Measurements from ENCODE around the gene RTP5.

RTP5 gene

DNA sequence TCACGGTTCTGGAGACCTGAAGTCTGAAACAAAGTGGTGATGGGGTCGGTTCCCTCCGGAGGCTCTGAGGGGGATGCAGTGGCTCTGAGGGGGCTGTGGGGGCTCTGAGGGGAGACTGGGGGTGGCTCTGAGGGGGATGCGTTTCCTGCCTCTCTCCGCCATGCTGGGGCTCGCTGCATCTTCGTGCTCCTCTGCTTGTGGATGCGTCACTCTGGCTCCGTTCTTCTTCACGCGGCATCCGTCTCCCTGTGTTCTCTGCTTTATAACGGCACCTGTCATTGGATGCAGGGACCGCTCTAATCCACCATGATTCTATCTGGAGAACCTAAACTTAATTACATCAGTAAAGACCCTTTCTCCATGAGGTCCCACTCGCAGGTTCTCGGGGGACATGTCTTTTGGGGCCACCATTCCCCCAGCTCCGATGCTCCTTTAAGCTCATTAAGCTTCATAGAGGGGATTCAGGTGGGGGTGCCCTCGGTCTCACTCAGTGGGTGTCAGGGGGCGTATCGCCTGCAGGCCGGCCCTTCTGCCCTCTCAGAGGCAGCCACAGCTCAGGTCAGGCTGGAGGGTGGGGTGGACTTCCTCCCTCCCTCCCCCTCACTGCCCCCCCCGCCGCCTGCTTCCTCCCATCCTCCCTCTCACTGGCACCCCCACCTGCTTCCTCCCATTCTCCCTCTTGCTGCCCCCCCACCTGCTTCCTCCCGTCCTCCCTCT, 18.4 kb downstream of the RTP5 start:
- no peak for DNase-seq (ENCODE audit: low spot score)

DNA sequence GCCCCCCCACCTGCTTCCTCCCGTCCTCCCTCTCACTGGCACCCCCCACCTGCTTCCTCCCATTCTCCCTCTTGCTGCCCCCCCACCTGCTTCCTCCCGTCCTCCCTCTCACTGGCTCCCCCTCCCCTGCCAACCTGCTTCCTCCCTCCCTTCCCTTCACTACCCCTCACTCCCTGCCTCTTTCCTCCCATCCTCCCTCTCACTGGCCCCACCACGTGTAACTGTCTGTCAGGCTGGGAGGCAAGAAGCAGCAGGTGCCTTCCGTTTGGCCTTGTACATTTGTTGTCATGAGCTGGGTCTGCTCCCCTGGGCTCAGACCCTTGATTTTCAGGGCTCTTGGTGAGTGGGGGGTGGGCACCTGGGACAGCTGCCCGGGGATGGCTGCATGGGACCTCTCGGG, 19.1 kb downstream of the RTP5 start:
- no peak for DNase-seq (ENCODE audit: low spot score)

DNA sequence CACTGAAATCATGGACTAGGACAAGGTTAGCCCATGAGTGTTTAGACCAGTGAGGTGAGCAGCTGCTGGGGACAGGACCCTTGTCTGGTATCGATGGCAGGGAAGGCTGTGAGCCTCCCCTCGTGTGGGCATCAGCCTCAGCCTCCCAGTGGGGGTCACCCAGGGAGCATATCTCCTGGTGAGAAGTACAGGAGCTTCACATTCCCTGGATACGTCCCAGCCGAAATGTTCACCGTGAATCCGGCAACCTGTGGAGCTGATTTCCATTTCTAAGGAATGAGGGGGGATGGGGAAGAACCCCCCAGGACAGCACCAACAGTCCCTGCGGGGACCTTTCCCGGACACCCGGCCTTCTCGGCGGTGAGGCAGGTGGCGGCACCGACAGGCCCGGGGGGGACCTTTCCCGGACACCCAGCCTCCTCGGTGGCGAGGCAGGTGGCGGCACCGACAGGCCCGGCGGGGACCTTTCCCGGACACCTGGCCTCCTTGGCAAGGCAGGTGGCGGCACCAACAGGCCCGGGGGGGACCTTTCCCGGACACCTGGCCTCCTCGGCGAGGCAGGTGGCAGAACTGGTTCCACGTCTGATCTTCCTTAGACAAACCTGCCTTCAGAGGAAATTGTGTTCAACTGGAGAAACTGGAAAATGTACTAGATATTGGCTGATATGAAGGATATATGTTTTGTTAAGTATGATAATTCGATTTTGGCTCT, 21.2 kb downstream of the RTP5 start:
- DNase-seq (ENCODE audit: low spot score), result no peak

DNA sequence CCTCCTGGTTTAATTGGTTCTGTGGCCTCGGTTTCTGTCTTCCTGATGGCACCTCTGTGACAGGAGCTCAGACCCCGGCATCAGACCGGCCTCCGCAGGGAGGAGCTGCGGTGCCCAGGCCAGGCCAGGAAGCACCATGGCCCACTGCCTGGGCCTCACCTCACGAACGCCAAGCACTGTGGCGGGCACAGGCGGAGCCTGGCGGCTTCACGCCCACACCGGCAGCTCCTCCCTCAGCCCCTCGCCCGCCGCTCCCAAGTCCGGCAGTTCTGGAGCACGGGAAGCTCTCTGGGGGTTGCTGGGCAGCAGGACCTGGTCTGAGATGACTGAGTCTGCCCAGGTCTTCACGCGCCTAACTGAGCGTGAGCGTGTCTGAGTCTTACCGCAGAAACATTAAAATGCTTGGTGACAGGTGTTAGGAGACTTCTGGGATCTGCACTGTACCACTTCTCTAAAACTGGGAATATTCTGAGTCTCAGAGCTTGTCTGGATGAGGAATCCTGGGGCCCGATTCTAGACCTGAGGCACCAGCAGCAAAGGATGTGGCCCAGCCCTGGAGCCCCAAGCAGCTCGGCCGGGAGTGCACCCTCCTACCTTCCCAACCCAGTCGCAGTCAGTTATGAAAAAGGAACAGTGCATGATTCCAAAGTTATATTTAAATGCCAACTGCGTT, 21.9 kb downstream of the RTP5 start:
- DNase-seq (ENCODE audit: low spot score), result no peak

DNA sequence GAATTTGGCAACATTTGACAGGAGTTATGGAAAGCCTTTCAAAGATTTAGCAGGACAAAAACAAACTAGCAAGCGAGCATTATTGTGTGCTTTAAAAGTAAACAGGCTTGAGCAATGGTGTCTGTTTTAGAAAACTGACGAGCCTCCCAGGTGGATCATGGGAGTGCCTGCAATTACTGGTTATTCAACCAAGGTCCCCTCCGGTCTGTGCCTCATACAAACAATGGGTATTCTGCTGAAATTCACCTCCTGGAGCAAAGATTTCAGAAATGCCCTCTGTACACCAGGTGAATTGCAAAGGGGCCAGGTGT, 22.4 kb downstream of the RTP5 start:
- no peak for DNase-seq (ENCODE audit: low spot score)

DNA sequence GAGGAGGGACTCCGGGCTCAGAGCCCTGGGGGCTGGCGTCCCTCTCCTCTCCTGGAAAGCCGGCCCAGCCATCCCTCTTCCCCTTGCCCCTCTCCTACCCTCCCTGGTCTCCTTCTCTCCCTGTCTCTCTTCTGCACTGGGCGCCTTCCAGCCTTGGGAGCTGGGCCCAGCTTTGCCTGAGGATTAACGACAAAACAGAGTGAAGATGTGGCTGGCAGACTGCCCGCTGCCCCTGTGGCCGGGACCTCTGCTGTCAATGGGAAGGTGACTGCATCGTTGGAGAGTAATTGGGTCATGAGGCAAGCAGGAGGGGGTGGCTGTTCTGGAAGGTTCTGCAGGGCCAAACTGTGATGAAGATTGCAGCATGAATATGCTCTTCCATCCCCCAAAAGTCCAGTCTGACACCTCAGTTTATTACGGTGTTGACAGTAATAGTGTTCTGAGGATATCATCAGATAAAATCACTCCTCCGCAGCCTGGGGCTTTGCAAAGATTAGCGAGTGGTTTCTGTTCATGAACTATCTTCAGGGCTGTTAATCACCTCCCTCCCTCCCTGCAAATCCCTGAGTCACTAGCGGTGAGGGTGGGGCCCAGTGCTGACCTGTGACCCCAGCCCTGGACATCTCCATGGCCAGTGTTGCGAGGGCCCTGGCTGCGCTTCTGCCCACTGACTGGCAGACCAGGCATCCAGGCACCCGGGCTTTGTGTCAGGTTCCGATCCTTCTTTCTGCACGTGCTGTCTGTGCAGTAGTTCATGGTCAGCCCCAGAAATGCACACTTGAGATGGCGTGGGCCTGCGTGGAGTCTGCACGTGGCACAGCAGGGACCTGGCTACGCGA, 23.0 kb downstream of the RTP5 start:
- DNase-seq (ENCODE audit: low spot score), result no peak

DNA sequence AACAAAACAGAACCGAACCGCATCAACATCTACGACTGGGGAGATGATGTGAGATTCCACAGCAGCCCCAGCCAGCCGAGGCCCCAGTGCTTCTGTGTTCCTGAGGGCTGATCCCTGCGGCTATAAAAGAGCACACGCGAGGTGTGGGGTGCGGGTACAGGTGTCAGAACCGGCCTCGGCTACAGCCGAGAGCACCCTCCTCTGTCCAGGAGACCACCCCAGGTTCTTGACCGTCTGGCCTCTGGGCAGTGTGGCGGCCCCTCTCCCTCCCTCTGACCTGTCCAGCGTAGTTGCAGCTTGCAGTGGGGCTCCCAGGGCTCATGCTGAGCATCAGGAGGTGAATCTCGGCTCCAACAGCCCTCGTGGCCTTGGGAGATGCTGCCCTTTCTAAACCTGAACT, 23.7 kb downstream of the RTP5 start:
- DNase-seq (ENCODE audit: low spot score), result no peak

DNA sequence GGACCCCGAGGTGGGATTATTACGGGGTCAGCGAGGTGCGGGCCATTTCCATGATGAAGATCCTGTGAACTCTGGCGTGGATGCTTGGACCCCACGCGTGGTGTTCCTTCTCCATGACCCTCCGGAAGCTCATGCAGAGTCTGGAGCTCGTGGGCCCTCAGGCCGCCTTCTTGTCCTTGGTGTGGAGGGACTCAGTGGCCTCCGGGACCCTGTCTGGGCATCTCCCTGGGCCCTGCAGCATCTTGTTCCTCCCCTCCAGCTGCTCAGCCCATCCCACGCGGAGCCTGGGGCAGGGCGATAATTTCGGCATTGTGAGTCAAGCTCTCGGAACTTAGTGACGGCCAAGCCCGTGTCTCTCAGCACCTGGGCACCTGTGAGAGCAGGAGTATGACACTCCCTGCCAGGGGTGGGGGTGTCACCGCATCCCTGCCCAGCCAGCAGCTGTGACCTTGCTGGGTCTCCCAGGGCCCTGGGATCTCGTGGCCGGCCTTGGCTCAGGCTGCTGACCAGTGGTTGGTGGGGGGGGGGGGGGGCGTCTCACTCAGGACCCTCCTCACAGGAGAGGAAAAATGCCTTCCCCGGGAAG, 24.6 kb downstream of the RTP5 start:
- no peak for DNase-seq (ENCODE audit: low spot score)

DNA sequence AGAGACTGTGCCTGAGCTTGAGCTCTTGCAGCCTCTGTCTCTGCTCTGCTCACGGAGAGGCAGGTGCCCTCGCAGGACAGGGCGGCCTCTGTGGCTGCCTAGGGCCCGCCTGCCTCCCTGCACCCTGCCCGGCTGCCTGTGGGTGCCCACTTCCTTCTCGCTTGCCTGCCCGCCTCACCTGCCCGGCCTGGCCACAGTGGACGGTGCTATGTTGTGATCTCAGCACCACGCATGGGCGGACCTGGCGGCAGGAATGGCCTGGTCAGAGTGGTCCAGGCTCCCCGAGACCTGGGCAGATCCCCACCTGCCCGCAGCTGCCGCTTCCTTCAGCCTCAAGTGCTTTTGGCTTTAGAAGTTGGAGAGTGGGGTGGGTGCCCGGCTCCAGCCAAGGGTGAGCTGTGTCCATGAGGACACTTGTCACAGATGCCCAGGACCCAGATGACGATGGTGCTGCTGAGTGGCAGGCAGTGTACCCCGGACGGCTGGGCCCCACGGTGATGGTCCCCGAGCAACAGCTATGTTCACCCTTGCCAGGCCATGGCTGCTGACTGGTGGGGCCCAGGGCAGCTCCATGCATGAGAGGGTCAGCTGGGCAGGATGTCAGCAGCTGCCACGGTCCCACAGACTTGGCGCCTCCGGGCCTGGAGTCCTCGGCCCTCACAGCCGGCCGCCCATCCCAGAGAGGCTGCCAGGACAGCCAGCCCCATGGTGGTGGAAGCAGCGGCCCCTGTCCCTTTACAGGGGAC, 25.3 kb downstream of the RTP5 start:
- DNase-seq (ENCODE audit: low spot score), result no peak

DNA sequence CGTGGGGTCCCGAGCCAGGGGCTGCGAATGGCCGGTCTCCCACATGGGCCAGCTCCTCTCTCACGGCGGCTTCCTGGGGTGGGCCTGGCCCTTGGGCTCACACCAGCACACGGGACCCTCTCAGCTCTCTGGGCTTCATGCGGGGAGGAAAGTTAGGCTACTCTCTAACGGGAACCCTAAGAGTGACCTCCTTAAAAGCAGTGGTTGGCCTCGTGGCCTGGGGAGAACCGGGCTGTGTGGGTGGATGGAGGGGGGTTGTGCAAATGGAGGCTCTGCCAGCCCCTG, 25.8 kb downstream of the RTP5 start:
- no peak for DNase-seq (ENCODE audit: low spot score)

DNA sequence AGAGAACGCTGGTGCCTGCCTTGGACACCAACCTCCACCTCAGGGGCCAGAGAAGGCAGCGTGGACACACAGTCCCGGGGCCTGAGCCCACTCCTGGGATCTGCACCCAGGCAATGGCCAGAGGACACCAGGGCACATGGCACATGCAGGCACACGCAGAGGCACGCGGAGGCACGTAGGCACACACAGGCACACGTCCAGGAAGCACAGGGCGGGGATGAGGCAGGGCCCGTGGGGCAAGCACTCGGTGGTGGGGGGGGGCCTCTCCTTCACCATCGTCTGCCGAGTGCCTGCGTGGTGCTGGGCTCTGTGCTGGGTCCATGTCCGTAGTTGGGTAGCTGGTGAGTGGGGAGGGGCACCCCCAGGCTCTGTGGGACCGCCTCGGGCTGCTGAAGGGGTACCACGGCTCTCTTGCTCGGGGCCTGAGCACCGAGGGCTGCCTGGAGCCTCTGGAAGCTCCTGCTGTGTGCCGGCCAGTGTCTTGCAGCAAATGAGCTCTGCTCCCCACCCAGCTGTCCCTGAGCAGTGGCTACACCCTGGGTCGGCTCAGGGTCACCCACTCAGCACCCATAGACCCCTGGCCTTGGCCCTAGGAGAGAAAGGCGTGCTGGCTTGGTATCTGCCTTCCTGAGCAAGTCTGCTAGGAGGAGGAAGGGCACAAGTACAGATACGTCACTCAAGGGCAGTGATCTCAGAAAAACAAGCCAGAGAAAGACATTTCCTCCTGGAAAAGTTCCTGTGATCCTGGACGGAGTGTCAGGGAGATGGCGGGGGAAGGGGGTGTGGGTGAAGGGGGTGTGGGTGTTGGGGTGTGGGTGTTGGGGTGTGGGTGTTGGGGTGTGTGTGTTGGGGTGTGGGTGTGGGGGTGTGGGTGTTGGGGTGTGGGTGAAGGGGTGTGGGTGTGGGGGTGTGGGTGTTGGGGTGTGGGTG, 26.4 kb downstream of the RTP5 start:
- no peak for DNase-seq (ENCODE audit: low spot score)

DNA sequence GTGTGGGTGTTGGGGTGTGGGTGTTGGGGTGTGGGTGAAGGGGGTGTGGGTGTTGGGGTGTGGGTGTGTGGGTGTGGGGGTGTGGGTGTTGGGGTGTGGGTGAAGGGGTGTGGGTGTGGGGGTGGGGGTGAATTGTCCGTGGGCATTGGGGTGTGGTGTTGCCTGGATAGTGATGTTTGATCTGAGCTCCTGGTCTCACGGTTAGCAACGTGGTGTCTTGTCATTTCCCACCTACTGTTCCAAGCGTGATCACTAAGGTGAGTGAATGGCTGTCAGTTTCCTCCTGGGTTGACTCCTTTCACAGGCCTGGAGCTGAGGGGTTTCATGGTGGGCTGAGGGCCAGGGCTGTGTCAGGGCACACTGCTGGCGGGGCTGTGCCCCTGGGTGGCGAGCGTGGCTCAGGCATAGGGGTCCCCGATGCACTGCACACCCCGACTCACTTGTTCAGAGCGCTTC, 27.2 kb downstream of the RTP5 start:
- DNase-seq (ENCODE audit: low spot score), result no peak

DNA sequence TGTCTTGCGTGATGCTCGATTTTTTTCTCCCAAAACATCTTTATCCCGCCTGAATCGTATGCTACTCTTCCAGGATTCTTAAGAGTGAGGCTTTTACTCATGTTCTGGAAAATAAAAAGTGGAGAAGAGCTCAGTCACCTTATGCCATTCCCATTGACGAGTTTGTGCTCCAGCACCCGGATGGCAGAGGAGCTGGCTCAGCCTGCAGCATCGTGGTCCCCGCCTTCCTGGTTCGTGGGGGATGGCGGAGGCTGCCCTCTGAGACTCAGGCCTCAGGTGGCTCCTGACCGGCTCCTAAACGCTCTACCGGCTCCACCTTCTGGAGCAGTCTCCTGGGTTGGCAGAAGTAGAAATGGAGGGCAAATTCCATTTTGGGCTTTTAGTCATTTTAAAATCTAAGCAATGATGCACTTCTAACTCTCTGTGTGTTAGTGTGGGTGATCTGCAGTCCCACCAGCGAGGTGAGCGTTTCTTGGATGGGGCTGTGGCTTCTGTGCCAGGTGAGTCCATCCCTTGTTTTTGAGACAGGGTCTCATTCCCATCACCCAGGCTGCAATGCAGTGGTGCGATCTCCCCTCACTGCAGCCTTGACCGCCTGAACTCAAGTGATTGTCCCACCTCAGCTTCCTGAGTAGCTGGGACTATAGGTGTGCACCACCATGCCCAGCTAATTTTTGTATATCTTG, 27.8 kb downstream of the RTP5 start:
- no peak for DNase-seq (ENCODE audit: low spot score)

DNA sequence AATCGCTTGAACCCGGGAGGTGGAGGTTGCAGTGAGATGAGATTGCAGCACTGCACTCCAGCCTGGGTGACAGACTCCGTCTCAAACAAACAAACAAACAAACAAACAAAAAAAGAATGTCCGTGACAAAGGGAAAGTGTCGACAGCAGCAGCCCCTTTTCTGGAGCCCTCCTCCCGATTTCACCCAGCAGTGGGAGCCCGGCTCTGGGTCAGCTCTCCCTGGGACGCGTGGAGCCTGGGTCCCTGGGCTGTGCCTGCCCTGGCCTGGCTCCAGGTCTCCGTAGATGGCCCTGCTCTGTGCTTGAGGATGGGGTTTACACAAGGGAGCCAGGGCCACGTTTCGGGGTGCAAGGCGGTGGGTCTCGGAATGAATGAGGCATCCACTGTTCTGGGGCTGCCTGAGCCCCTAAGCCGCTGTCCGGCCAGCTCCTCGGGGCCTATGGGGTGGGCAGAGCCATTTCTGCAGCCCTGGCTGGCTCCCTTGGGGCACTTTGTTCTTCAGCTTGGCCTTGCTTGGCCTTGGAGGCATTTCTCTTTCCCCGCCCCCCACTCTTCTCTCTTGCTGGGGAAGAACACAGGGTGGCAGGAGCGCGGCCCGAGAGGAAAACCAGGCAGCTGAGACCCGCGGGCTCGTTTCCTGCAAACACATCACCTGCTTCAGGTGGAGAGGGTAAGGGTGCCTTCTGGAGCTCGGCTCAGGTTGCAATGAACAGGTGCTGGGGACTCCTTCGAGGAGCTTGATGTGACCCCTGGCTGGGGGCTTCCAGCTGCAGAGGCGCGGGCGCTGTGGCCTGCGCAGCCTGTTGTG, 29.1 kb downstream of the RTP5 start:
- no peak for DNase-seq (ENCODE audit: low spot score)

DNA sequence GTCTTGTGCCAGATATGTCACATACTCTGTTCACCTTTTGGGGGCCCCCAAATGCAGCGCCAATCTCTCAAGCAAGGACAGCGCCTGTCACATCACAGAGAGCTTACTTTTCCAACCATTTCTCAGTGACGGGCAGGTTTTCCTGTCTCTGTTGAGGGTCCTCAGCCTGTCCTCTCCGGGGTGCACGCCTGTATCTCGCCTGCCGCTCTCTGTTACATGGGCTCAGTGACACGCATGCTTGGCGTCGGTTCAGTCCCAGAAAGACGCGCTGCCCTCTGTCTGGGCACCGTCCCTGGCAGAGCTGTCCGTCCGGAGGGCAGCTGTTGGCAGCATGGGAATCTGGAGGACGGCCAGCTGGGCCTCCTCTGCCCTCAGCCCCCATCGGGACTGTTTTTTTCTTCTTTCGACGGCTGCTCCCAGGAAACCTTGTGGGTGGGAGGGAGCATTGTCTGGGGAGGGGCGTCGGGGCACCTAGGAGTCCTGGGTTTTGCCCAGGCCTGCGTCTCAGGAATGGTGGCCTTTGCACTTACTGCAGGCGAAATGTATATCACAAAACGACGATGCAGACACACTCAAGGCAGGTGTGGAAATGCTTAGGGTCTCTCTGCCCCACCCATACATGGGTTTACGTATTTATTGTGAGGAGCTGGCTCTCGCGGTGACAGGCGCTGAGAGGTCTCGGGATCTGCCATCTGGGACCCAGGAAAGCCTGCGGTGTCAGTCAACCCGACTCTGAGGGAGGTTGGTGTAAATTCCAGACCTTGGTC, 30.9 kb downstream of the RTP5 start:
- no peak for DNase-seq (ENCODE audit: low spot score)

DNA sequence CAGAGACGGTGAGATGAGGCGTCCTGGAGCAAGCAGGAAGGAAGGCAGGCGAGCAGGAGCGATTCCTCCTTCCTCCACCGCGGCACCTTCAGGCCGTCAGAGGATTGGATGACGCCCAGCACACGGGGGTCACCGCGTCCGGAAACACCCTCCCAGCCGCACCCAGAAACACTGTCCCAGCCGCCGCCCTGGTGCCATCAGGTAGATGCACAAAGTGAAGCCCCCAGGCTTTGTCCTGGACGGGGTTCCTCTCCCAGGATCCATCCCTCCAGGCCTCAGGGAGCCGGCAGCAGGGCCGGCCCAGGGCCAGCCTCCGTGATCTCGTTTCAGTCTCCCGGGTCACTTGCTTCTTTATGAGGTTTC, 31.5 kb downstream of the RTP5 start:
- no peak for DNase-seq (ENCODE audit: low spot score)

DNA sequence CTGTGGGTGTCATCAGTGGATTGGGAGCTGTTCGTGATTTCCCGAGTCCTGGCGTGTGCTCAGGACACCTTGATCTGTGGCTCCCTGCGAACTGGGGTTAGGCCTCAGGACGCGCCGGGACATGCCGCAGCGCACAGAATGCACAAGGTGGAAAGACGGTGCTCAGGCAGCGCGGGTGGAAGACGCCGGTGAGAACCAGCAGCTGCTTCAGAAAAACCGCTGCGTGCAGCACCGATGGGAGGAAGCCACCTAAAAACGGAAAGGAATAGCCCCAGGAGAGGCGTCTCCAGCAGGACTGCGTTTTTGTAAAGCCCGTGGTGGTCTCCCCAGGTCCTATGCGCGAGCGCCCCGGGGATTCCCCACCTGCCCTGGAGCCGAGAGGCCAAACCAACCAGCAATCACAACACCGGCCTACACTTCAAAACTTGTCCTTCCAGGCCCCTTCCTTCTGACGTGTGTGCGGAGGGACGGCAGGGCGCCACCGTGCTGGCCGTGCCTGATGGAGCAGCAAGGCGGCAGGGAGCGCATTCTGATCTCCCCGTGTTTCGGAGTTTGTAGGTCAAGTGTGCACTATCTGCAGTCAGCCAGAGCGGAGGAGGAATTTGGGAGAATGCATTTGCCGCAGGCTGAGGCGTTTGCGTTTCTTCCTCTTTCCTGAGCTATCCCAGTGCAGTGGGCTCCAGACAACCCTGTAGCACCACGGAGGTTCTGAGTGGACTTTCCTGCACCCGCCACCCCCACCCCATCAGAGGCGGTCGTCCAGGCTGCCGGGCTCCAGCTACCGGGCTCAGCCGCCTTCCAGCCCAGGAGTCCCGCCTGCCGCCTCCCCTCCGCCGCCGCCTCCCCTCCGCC, 32.2 kb downstream of the RTP5 start:
- DNase-seq (ENCODE audit: low spot score), result no peak
